ENCODE data around the gene SEC24C.

DNA sequence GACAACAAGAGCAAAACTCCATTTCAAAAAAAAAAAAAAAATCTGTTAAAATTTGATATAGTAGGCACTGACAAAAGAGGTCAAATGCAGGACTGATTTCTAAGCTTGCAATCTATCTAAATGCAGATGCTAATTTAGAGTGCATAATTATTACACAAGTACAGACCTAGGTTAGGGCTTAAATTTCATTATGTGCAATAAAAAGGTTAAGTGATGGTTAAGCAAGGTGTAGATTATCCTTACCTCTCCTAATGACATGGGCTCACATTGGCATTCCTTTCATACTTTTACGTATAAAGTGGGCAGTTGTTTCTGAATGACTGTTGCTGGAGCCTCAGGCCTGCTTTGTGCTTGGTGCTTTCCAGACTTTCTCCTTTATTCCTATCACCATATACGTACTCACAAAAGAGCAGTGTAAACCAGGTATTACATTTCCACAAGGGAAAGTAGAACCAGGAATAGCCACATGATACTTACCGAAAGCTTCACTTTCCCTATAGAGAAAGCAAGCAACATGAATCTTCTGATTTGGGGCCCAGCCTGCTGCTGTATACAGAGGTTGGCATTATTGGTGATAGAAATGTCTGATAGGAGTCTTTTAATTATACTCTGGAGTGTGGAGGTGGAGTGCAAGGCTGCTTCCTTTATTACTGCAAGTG, 35.5 kb downstream of the SEC24C start:
- TF ChIP-seq, protein P1, sequence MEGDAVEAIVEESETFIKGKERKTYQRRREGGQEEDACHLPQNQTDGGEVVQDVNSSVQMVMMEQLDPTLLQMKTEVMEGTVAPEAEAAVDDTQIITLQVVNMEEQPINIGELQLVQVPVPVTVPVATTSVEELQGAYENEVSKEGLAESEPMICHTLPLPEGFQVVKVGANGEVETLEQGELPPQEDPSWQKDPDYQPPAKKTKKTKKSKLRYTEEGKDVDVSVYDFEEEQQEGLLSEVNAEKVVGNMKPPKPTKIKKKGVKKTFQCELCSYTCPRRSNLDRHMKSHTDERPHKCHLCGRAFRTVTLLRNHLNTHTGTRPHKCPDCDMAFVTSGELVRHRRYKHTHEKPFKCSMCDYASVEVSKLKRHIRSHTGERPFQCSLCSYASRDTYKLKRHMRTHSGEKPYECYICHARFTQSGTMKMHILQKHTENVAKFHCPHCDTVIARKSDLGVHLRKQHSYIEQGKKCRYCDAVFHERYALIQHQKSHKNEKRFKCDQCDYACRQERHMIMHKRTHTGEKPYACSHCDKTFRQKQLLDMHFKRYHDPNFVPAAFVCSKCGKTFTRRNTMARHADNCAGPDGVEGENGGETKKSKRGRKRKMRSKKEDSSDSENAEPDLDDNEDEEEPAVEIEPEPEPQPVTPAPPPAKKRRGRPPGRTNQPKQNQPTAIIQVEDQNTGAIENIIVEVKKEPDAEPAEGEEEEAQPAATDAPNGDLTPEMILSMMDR (IDR thresholded peaks at IDR 0.05), result no peak
- TF ChIP-seq POLR2A (IDR thresholded peaks at IDR 0.05) (no peak), POLR2AphosphoS5 (IDR thresholded peaks at IDR 0.05) (no peak)
